Measurements from ENCODE around the gene AHNAK2.

DNA sequence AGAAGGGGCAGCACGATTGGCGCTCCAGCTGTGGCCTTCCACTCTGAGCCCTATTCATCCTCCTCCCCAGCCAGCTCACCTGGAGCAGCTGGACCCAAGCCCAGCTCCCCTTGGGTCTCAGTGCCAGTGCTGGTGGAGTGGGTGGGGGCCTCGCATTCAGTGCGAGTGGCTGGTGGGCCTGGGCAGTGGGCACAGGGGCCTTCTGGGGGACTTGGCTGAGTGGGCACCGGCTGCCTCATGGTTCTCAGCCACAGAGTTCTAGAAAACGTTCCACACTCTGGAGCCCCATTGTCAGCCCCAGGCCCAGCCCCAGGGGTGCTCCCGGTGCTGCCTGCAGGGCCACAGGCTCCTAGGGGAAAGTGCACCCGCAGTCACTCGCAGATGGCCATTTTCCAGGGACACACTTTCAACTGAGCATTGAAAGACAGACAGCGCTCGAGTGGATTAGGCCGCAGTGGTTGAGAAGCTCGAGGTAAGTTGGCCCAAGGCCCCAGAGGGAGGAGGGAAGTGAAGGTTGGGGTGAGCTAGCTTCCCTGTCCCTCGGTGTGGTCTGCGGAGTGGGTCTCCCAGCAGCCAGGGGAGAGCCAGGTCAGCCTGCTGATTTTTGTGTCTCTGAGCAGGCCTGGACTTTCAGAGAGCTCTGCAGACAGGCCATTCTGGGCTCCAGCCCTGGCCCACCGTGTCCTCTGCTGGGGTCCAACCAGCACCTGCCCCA, 11.2 kb upstream of the AHNAK2 start:
- no peak for TF ChIP-seq EZH2phosphoT487 (IDR thresholded peaks at IDR 0.05; ENCODE audit: low read depth, severe bottlenecking, unreplicated experiment)
- no peak for TF ChIP-seq CTCF (IDR thresholded peaks at IDR 0.05; ENCODE audit: poor library complexity)
- no peak for TF ChIP-seq EZH2 (IDR thresholded peaks at IDR 0.05; ENCODE audit: borderline replicate concordance)

Data from hepatocyte (in vitro differentiated cells).